Fibroblast of villous mesenchyme (primary cell): ENCODE data around the gene UBE4B. TPM values are rescaled to one million over a fixed set of nuclear protein-coding genes. Genes with fewer than 3 reads are reported as not detected.

Source experiments
- DNase-seq: peaks from one replicate; pipeline ENCODE4 v3.0.0-alpha.2; 2010; ENCODE audit warnings: low read depth
- H3K4me3 ChIP-seq: 2 replicates; pipeline ENCODE4 v1.5.1; 2011; ENCODE audit warnings: low read depth, mild to moderate bottlenecking, low read length
- total RNA-seq: library from RNA; depleted of rRNA; stranded (reverse); fragments of >200 nt; gene quantifications from 2 replicates; pipeline ENCODE4 v1.2.3, GENCODE V29; 2012
- TF ChIP-seq, protein P1 (sequence below): IDR thresholded peaks from 2 replicates; pipeline ENCODE4 v1.5.1; 2012; ENCODE audit warnings: low read depth, mild to moderate bottlenecking, low read length; ENCODE audit not compliant: insufficient read depth

The UBE4B gene
- total RNA-seq, 1 donor: 47.9 TPM

DNA sequence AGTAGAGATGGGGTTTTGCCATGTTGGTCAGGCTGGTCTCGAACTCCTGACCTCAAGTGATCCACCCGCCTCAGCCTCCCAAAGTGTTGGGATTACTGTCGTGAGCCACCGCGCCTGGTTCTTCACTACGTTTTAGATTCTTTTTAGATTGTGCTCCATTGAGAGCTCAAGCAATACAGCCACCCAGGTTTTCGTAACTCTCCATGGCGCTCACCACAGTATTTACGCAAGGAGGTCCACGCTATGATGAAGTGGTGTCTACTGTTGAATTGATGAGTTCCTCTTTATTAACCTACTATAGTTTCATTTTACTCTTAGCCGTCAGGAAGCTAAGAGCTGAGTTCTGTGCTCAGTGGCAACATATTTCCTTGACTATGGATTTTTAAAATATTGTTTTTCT, 175.8 kb downstream of the UBE4B start:
- TF ChIP-seq, protein P1, sequence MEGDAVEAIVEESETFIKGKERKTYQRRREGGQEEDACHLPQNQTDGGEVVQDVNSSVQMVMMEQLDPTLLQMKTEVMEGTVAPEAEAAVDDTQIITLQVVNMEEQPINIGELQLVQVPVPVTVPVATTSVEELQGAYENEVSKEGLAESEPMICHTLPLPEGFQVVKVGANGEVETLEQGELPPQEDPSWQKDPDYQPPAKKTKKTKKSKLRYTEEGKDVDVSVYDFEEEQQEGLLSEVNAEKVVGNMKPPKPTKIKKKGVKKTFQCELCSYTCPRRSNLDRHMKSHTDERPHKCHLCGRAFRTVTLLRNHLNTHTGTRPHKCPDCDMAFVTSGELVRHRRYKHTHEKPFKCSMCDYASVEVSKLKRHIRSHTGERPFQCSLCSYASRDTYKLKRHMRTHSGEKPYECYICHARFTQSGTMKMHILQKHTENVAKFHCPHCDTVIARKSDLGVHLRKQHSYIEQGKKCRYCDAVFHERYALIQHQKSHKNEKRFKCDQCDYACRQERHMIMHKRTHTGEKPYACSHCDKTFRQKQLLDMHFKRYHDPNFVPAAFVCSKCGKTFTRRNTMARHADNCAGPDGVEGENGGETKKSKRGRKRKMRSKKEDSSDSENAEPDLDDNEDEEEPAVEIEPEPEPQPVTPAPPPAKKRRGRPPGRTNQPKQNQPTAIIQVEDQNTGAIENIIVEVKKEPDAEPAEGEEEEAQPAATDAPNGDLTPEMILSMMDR: no peak
- no peak overlapping the region for H3K4me3 ChIP-seq
- DNase-seq: no peak

DNA sequence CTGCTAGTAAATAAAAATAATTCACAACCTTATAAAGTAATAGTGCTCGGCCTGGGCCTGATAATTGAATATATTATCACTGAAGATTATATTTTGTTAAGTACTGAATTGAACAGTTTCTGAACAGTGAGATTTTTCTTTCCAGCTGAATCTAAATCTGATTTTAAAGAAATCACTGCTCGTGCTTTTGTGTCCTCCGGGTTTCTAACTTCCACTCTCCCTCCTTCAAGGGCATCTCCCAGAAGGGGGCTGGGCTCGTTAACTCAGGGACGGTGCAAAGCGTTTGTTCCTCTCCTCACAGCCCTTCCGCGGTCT, 176.8 kb downstream of the UBE4B start:
- peak overlapping the region; percentile 78 for H3K4me3 ChIP-seq
- no peak for DNase-seq
- TF ChIP-seq, protein P1: no peak

DNA sequence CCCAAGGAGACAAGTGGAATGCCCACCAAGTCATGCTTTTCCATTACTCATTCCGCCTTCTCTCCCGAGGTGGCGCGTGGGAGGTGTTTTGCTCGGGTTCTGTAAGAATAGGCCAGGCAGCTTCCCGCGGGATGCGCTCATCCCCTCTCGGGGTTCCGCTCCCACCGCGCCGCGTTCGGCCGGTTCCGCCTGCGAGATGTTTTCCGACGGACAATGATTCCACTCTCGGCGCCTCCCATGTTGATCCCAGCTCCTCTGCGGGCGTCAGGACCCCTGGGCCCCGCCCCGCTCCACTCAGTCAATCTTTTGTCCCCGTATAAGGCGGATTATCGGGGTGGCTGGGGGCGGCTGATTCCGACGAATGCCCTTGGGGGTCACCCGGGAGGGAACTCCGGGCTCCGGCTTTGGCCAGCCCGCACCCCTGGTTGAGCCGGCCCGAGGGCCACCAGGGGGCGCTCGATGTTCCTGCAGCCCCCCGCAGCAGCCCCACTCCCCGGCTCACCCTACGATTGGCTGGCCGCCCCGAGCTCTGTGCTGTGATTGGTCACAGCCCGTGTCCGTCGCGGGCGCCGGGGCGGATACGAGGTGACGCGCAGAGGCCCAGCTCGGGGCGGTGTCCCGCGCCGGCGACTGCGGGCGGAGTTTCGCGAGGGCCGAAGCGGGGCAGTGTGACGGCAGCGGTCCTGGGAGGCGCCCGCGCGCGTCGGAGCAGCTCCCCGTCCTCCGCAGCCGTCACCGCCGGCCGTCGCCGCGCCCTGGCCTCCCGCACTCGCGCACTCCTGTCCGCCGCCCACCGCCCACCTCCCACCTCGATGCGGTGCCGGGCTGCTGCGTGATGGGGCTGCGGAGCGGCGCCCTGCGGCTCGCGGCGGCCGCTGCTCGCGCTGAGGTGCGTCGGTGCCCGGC, 177.4 kb downstream of the UBE4B start, which contains the start of gene KIF1B:
Gene KIF1B, plus strand, starts transcription at position 666 of the 906 bp plus-strand sequence. CDS start 21,759 bp downstream, outside the sequence.
- DNase-seq: peak; percentile 98
- TF ChIP-seq, protein P1: peak; percentile 90
- peak within 1 kb of the TSS; percentile 98 for H3K4me3 ChIP-seq

DNA sequence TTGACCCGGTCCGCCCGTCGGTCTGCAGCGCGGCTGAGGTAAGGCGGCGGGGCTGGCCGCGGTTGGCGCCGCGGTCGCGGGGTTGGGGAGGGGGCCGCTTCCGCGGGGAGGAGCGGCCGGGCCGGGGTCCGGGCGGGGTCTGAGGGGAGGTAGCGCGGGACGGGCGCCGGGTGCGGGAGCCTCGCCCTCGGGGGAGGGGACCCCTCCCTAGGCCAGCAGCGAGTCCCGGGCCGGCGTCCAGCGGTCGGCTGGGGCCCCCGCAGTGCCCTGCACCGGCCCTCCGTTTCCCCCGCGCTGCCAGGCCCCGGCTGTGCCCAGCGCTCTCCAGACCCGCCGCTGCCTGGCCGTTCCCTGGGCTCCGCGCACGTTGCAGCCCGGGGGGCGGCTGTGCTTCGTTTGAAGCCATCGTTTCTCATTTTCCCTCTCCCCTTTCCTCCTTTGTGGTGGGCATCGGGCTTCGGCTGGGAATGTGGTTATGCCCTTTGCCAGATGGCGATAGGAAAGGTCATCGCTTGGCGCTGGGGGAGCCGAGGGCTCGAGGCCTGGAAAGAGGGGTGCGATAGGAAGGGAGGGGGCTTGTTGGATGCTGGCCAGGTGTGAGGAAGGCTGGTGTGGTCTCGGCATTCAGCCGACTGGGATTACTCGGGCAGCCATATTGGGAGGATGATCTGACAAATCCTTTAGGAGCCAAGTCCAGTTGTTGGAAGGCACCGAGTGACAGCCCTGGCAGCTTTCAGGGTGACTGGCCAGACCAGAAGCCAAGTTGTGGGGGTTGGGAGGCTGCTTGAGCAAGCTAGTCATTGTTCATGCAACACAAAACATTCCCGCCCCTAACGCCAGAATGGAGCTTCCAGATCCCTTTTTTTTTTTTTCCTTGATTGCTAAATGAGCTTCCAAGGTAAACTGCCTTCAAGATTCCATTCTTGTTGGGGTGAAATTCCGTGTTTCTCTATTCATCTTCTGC, 178.4 kb downstream of the UBE4B start:
- TF ChIP-seq, protein P1: no peak
- peak; percentile 86 for DNase-seq
- H3K4me3 ChIP-seq: peak overlapping the region; percentile 98

DNA sequence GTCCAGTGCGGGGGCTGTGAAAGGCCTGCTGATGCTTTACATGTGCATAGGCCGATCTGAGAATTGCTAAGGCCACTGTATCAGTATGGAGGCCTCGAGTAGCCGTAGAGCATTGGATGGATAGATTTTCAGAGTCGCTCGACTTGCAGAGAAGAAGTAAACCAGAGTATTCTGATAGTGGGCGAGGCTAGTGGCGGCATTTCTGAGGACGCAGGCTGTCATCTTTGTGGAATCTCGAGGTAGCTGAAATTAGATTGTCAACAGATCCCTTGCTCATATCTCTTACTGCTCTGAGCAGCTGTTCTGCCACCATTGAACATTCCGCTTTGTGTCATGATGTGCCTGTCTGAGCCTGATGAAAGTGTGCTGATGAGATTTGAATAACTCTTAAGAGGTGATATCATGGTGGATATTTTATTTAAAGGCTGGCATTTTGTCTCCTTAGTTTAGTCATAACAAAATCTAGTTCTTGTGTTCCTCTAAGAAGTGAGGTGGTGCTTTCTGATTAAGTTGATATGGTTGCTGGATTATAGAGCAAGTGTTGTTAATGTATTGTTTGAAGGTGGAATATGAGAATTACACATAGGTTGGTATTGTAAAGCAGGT, 179.2 kb downstream of the UBE4B start:
- TF ChIP-seq, protein P1: no peak
- H3K4me3 ChIP-seq: peak overlapping the region; percentile 98
- no peak for DNase-seq

DNA sequence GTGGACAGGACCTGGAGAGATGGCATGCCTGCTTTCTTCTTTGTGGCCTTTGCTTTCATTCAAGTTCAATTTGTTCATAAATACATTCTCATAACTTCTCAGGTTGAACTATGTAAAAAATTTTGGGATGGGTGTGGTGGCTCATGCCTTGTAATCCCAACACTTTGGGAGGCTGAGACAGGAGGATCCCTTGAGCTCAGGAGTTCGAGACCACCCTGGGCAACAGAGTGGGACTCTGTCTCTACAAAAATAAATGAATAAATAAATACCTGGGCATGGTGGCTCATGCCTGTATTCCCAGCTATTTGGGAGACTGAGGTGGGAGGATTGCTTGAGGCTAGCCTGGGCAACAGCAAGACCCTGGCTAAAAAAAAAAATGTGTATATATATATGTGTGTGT, 179.7 kb downstream of the UBE4B start:
- peak overlapping the region; percentile 98 for H3K4me3 ChIP-seq
- TF ChIP-seq, protein P1: no peak
- DNase-seq: no peak
